Measurements from ENCODE around the gene ZCCHC10. TPM values are rescaled to one million over a fixed set of nuclear protein-coding genes. Genes with fewer than 3 reads are reported as not detected.
"Not testable (repeated sequence)": the region's sequence is repeated elsewhere in the genome, so short reads cannot be mapped to it uniquely, and the experiment has no call there.

The ZCCHC10 gene
- total RNA-seq, 1 donor from 2014 or later: 21.7 TPM

DNA sequence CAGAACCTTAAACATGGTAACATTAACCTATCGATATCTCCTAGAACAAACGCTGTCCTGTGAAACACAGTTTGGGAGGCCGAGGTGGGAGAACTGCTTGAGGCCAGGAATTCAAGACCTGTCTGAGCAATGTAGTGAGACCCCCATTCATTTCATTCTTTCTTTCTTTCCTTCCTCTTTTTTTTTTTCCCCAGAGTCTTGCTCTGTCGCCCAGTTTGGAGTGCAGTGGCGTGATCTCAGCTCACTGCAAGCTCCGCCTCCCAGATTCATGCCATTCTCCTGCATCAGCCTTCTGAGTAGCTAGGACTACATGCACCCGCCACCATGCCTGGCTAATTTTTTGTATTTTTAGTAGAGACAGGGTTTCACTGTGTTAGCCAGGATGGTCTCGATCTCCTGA lies 20.2 kb upstream of the ZCCHC10 start:
- not testable (repeated sequence) for DNase-seq (ENCODE audit: low read depth)

DNA sequence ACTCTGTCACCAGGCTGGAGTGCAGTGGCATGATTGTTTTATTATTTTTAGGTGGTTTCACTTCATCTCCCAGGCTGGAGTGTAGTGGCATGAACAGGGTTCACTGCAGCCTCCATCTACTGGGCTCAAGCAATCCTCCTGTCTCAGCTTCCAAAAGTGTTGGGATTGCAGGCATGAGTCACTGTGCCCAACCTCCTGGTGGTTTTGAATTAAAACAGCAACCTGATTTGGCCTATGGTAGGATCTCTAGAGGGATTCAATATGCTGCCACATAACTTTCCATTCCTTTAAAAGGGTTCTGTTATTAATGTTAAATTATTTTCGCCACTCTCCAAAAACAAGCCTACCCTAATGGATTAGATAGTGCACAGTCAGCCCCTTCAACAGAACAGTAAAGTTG lies 15.6 kb upstream of the ZCCHC10 start:
- DNase-seq (ENCODE audit: low read depth): peak; percentile 35

DNA sequence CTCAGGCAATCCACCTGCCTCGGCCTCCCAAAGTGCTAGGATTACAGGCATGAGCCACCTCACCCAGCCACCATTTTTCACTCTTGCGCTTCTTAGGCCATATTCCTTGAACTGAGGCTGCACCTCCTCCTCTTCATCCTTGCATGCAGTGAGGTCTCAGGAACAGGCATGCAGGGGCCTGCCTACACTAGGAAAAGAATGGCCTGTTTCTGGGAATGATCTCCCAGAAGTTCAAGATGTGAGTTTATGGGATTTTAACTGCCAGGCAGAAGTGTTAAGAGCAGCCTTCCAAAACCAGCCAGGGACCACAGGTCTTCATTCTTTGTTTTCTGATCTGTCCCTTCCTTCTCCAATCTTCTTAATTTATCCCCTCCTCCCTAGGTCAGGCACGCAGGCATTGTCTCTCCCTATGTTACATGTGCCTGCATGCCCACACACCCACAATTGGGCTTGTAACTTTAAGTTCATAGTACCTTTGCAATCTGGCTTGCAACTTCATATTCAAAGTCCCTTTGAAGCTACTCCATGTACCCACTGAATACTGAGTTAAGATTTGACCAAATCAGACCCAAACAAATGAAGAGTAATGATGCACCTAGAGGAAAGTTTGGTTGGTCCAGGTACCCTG lies 14.9 kb upstream of the ZCCHC10 start:
- DNase-seq (ENCODE audit: low read depth): no peak

DNA sequence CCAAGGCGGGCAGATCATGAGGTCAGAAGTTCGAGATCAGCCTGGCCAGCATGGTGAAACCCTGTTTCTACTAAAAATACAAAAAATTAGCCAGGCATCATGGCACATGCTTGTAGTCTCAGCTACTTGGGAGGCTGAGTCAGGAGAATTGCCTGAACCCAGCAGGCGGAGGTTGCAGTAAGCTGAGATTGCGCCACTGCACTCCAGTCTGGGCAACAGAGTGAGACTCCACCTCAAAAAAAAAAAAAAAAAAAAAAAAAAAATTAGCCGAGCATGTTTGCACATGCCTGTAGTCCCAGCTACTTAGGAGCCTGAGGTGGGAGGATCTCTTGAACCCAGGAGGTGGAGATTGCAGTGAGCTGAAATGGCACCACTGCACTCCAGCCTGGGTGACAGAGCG lies 10.3 kb upstream of the ZCCHC10 start:
- not testable (repeated sequence) for DNase-seq (ENCODE audit: low read depth)

DNA sequence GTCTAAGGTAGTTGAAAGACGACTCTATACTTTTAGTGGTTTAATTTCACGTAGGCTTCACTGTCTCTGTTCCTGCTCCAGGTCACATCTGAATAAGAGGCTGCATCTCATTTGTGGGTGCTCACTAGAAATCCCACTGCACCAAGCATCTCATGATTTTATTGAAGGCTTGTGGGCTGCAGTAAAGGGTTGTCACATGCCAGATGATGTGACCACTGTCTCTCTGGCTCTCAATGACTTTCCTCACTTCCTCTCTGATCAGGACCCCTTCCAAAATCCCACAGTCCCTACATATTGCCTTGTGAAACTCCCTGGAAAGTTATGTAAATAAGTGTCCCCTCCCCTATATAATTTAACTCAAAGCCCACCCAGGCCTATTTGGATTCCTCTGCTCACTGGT lies 8.9 kb upstream of the ZCCHC10 start:
- DNase-seq (ENCODE audit: low read depth): no peak

DNA sequence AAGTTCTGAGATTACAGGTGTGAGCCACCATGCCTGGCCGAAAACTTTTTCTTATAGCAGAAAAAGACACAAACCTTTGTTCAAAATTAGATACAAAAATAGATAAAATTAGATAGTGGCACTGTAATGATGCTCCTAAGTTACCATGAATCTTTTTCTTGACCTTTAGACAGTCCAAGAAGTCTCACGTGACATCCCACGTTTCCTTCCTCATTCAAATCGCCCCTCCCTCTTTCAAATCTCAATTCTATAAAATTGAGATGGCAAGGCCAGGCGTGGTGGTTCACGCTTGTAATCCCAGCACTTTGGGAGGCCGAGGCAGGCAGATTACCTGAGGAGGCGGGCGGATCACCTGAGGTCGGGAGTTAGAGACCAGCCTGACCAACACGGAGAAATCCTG lies 7.7 kb upstream of the ZCCHC10 start:
- DNase-seq (ENCODE audit: low read depth): no peak

DNA sequence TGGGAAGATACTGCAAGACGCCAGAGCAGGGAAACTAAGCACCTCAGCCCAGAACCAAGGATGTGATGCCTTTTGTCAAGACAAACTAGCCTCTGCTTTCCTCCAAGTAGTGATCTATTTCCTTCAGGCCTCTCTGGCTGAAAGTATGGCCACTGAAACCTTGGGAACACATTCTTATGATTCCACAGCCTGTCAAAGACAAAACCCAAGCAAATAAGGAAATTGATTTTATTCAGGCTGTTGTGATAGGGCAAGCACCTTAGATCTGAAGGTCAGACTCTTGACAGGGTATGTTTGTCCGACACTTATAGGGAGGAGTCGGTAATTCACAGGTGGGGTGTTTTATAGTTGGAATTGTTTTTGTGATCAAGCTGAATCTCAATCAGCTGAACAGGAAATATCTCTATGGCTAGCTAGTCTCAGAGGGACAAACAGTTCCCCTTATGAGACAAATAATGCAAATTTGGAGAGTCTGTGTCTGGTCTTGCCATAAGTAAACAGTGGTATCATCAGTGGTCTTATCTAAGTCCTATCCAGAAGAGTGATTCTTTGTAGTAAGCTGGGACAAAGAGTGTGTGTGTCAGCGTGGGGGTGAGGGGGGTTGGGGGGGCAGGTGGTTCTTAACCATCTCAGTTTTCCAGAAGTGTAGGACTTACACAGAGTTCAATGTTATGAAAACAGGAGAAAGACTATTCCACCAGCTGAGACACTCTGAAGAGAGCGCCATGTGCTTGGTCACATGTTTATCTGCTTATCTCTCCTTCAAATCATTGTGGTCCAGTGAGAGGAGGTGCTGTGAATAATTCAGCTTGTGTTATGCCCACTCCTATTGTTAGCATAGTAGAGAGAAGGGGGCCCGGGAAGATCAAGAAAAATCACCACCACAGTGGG lies 6.7 kb upstream of the ZCCHC10 start:
- DNase-seq (ENCODE audit: low read depth): no peak

DNA sequence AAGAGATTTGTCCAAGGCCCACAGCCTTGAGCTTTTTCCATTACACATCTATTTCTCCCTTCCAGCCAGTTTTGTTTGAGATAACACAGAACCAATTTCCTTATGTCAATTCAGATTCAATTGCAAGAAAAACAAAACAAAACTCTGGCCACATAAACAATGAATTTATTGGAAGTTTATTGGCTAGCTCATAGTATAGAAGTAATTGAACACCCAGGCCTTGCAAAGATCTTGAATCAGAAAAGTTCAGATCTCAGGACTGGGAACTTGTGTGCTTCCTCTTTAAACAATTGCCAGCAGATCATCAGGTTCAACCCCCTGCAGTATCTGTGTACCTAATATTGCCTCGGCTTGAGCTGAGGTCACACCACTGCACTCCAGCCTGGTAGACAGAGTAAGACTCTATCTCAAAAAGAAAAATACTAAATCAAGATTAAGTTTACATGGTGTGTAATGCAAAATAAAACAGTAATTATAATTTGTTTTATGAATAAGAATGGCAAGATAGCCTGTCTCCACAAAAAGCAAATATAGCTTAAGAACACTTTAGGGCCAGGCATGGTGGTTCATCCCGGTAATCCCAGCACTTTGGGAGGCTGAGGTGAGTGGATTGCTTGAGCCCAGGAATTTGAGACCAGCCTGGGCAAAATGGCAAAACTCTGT lies 4.1 kb upstream of the ZCCHC10 start:
- DNase-seq (ENCODE audit: low read depth): no peak

DNA sequence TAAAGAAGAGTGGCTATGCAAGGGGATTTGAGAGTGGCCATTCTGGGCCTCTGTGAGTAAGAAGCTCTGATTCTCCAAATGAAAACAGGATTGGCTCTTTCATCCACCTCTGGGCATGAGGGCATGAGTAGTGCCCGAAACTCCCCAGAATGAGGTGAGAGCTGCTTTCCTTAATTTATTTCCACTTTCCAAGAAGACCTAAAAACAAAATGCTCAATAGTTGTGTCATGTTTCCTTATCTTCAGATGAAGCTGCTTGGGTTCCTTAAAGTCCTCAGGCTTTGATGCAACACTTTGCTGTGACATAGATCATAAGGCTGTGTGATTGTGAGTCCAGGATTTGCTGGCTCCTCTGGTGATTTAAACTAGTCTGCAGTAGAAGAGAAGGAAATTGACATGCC lies 3.1 kb upstream of the ZCCHC10 start:
- no peak for DNase-seq (ENCODE audit: low read depth)

DNA sequence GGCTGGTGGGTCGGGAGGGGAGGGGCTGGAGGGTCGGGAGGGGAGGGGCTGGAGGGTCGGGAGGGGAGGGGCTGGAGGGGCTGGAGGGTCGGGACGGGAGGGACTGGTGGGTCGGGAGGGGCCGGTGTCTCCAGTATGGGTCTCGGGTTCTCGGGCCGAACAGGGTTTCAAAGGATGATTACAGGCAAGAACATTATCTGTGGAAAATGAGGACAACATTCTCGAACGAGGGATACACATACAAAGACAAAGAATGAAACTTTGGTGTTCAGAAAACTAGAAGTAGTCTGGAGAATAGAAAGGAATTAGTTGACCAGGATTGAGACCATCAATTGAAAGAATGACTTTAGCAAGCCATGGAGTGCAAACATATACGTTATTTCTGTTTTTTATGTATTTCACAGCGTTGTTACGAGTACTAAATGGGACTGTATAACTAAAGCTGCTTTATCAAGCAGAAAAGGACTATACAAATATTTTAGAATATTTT lies 360 bp upstream of the ZCCHC10 start:
- DNase-seq (ENCODE audit: low read depth): no peak

DNA sequence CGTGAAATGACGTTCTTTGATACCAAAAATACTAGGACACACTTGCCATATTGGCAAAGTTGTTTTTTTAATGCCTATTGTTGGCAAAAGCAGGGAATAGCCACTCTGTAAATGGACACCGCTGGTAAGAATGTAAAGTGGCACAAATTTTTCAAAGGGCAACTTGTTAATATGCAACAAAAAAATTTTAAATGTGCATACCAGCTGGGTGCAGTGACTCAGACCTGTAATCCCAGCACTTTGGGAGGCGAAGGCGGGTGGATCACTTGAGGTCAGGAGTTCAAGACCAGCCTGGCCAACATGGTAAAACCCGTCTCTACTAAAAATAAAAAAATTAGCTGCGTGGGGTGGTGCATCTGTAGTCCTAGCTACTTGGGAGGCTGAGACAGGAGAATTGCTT lies 6.9 kb downstream of the ZCCHC10 start:
- not testable (repeated sequence) for DNase-seq (ENCODE audit: low read depth)

DNA sequence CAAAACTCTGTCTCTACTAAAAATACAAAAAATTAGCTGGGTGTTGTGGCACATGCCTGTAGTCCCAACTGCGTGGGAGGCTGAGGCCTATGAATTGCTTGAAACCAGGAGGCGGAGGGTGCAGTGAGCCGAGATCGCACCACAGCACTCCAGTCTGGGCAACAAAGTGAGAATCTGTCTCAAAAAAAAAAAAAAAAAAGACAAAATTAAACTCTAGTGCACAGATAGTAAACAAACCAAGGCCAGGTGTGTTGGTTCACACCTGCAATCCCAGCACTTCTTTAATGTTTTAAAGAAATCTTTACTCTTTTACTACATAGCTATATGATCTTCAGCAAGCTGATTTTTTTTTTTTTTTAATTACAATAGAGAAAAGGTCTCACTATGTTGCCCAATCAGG lies 8.4 kb downstream of the ZCCHC10 start:
- no peak for DNase-seq (ENCODE audit: low read depth)

DNA sequence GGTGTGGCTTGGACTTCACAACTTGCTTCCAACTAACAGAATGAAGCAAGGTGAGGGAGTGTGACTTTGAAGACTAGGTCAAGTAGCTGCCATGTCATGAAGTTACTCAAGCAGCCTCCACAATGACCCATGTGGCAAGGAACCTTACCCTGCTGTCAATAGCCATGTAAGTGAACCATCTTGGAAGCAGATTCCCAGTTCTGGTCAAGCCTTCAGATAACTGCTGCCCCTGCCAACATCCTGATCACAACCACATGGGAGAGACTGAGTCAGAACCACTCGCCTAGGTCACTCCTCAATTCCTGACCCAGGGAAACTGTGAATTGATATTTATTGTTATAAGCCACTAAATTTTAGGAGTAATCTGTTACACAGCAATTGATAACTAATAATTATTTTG lies 10.9 kb downstream of the ZCCHC10 start:
- no peak for DNase-seq (ENCODE audit: low read depth)

DNA sequence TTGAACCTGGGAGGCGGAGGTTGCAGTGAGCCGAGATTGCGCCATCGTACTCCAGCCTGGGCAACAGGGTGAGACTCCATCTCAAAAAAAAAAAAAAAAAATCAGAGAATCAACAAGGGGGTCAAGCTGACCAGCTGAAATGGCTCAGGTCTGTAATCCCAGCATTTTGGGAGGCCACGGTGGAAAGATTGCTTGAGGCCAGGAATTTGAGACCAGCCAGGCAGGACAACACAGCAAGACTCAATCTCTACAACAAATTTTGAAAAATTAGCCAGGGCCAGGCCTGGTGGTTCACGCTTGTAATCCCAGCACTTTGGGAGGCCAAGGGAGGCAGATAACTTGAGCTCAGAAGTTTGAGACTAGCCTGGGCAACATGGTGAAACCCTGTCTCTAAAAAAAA lies 17.9 kb downstream of the ZCCHC10 start:
- not testable (repeated sequence) for DNase-seq (ENCODE audit: low read depth)

DNA sequence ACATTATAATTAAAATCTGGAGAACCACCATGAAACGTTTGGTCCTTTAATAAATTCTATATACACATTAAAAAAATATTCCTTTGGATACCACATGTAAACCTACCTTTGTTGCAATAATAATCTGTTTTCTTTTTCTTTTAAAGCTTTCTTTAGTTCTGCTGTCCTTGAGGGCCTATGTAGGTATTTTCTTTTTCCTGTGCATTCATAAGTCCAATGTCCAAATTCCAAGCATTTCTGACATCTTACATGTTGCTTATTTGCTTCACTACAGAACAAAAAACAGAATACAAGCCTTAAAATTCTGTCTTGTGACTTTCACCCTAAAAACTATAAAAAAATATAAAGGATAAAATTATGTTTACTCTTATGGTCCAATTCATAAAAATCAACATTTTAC lies 19.7 kb downstream of the ZCCHC10 start:
- no peak for DNase-seq (ENCODE audit: low read depth)

DNA sequence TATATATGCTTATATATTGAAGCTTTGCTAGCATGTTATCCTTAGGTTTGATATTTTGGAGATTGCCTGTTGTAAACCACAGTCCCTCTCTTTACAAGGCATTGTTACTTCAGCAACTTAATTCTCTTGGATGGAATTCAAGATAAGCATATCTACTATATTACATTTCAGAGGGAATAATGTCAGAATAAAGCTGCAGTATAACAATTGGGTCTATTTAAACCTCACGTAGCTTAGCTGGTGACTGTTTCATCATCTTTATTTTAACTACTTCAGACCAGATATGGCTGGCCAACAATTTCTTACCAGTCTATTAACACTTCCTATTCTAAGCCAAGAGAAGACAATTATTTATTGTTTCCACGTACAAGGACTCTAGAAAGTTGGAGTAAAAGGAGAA lies 27.1 kb downstream of the ZCCHC10 start:
- DNase-seq (ENCODE audit: low read depth): no peak

DNA sequence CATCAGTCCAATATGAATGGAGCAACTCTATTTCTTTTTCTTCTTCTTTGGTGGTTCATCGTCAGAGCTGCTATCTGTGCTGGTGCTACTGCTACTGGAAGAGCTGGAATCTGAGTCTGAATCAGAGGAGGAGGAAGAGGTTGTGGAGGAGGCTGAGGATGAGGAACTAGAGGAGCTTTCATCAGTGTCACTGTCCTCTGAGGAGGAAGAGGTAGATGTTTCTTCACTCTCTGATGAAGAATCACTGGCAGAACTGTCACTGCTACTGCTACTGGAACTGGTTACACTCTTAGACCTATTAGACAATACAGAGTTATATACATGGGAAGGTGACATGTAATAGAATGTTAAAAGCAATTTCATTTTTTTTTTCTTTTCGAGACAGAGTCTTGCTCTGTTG lies 27.8 kb downstream of the ZCCHC10 start:
- no peak for DNase-seq (ENCODE audit: low read depth)

DNA sequence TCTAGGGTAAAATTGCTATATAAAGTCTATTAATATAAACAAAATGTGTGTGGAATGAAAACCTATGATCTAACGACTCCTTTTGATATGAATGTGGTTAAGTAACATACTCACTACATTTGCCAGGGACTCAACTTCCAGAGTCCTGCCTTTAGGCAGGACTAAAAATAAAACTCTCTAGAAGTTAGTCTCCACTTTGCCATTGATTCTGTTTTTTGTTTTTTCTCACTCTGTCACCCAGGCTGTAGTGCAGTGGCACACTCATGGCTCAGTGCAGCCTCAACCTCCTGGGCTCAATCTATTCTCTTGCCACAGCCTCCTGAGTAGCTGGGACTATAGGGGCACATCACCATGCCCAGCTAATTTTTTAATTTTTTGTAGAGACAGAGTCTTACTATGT lies 30.0 kb downstream of the ZCCHC10 start:
- DNase-seq (ENCODE audit: low read depth): no peak

DNA sequence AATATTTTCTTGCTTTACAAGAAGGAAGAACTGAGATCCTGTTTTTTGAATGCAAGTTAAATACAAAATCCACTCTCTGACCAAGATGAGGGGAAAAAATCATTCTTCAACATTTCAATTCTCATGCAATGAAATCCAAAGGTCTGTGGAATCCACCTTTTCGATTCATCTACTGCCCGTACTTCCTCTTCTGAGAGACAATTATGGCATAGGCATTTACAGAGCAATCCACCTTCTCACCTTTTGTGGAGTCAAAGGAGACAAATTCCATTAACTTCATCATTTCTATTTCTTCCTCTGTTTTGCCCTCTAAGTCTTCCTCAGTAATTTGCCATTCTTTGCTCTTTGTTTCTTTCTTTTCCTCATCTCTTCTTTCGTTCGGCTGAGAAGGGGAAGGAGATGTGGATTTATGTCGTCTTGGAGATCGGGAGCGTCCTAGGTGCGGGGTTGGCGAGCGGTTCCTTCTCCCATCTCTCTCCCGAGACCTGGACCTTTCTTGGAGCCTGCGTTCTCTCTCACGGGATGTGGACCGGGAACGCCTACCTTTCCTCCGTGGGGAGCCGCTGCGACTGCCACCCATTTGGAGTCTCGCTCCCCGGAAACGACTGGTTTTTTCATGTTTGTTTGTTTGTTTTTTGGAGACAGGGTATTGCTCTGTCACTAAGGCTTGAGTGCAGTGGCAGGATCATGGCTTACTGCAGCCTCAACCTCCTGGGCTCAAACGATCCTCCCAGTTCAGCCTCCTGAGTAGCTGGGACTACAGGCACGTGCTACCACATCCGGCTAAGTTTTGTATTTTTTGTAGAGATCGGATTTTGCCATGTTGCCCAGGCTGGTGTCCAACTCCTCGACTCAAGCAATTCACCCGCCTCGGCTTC lies 38.6 kb downstream of the ZCCHC10 start:
- no peak for DNase-seq (ENCODE audit: low read depth)

DNA sequence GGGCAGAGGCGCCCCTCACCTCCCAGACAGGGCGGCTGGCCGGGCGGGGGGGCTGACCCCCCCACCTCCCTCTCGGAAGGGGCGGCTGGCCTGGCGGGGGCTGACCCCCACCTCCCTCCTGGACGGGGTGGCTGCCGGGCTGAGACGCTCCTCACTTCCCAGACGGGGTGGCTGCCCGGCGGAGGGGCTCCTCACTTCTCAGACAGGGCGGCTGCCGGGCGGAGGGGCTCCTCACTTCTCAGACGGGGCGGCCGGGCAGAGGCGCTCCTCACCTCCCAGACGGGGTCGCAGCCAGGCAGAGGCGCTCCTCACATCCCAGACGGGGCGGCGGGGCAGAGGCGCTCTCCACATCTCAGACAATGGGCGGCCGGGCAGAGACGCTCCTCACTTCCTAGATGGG lies 43.4 kb downstream of the ZCCHC10 start:
- not testable (repeated sequence) for DNase-seq (ENCODE audit: low read depth)

DNA sequence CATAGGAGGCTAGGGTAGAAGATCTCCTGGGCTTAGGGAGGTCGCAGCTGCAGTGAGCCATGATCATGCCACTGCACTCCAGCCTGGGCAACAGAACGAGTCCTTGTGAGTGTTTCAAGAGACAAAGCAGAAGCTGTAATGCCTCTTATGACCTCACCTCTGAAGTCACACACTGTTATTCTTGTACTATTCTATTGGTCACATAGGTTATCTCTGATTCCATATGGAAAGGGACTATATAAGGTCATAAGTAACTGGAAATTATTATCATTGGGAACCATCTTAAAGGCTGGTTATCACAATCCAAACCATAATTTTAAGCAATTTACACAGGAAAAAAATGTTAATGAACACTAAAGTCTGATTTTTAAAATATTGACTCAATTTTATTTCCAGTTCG lies 45.1 kb downstream of the ZCCHC10 start:
- DNase-seq (ENCODE audit: low read depth): no peak
